HG03521 (cell line): Measurements from ENCODE around the gene CLASP1.
A peak's percentile ranks its signal among the peaks of the same experiment; 100 is the strongest.
"Not testable (repeated sequence)": the region's sequence is repeated elsewhere in the genome, so short reads cannot be mapped to it uniquely, and the experiment has no call there.

Source experiments
- ATAC-seq: cut with Tn5 transposase; IDR thresholded peaks from one replicate; pipeline ENCODE4 v1.9.1; 2021; ENCODE audit warnings: mild to moderate bottlenecking, moderate library complexity; ENCODE audit not compliant: unreplicated experiment

Gene CLASP1

GRCh38 chr2:121335294-121336290 lies 313.7 kb downstream of the CLASP1 start:
- ATAC-seq, result no peak

DNA sequence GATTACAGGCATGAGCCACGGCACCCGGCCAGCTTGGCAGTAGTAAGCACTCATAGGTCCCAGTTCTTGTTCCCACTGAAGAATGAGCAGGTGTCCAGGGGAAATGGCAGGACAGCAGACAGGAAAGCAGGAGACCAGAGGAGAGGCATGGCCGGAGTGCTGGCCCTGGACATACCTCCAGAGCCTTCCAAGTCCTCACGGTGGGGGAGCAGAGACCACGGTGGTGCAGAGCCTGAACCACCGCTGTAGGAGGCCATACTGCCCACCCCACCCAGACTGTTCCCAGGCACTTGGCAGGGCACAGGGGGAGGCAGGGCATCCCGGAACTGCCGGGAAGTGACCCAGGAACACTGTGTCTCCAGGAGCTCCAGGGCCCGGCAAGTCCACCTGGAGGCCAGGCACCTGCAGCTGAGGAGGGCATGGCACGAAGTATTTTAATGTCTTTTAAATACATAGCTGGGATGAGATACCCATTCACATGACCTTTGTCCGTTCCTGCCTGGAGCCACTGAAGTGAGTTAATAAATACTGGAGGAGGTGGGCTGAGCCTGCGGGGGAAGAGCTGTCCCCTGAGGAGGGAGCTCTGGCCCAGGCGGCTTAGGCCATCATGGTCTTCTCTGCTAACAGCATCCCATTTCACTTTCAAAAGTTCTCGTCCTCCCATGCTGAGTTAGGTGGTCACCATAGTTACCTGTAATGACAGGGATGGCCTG lies 314.5 kb downstream of the CLASP1 start:
- no peak for ATAC-seq

- ATAC-seq, result no peak
Measured at GRCh38 chr2:121333834-121334558, 315.3 kb downstream of the CLASP1 start.

GRCh38 chr2:121333231-121333630 lies 316.0 kb downstream of the CLASP1 start:
- ATAC-seq, result no peak

DNA sequence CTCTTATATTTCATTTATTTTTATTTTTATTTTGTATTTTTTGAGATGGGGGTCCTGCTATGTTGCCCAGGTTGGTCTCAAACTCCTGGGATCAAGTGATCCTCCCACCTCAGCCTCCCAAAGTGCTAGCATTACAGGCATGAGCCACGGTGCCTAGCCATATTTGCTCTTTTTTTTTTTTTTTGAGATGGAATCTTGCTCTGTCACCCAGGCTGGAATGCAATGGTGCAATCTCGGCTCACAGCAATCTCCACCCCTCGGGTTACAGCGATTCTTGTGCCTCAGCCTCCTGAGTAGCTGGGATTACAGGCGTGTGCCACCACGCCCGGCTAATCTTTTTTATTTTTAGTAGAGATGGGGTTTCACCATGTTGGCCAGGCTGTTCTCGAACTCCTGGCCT lies 317.9 kb downstream of the CLASP1 start:
- not testable (repeated sequence) for ATAC-seq

- ATAC-seq, result no peak
Measured at GRCh38 chr2:121330921-121331320, 318.3 kb downstream of the CLASP1 start.

GRCh38 chr2:121329786-121330185 lies 319.5 kb downstream of the CLASP1 start:
- ATAC-seq, result no peak

DNA sequence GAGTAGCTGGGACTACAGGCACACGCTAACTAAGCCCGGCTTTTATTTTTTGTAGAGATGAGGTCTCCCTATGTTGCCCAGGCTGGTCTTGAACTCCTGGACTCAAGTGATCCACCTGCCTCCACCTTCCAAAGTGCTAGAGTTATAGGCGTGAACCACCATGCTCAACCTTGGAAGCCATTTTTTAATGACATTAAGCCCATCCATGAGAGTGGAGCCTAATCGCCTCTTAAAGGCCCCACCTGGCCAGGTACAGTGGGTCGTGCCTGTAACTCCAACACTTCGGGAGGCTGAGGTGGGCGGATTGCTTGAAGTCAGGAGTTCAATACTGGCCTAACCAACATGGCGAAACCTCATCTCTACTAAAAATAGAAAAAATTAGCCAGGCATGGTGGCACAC lies 322.6 kb downstream of the CLASP1 start:
- ATAC-seq, result no peak

GRCh38 chr2:121324601-121325000 lies 324.7 kb downstream of the CLASP1 start:
- ATAC-seq, result no peak

DNA sequence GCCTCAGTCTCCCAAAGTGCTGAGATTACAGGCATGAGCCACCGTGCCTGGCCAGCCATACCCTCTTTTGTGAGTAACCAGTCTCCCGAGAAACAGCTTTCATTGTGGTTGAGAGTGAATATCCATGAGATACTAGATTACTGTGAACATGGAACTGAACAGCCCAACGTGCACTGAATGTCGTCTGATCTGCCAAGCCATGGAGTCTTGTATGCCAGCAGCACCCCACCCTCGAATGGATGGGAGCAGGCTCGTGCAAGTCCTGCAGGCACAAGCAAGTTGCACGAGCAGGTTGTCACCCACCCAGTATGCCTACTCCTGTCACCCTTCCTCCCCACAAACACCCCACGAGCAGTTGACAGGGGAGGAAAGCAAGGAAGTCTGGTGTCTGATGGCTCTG lies 327.8 kb downstream of the CLASP1 start:
- ATAC-seq, result no peak

DNA sequence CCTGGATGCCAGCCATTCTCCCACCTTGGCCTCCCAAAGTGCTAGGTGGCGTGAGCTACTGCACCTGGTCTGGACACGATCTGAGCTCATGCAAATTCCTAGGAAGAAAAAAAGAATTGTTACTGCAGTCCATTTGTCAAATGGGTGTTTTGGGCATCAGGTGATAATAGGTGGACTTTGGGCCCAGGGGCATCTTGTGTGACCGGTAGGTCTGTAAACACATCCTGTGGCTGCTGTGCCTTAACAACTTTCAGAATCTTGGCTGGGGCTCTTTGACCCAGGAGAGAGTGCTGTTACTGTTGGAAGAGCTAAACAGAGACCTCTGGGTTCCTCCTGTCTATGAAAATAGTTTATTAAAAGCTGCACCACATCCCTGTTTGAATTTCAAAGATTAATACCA lies 329.3 kb downstream of the CLASP1 start:
- ATAC-seq, result no peak

DNA sequence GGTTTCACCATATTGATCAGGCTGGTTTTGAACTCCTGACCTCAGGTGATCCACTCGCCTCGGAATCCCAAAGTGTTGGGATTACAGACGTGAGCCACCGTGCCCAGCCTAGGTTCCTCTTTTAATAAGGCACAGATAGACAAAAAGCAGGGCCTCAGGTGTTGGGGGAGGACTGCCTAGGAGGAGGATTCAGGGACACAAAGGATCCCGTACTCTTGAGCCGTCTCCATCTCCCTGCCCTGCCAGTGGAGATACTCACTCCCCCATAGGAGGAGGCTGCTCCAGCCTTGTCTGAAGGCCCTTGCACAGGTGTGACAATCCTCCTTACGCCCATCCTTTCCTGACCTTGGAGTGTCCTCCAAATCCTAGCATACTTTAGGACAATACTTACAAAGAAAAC lies 332.3 kb downstream of the CLASP1 start:
- ATAC-seq, result no peak

GRCh38 chr2:121313701-121314100 lies 335.6 kb downstream of the CLASP1 start:
- not testable (repeated sequence) for ATAC-seq

- ATAC-seq, result peak; percentile 93
Measured at GRCh38 chr2:121309801-121310200, 339.5 kb downstream of the CLASP1 start.

- no peak for ATAC-seq
Measured at GRCh38 chr2:121309323-121309722, 339.9 kb downstream of the CLASP1 start.

DNA sequence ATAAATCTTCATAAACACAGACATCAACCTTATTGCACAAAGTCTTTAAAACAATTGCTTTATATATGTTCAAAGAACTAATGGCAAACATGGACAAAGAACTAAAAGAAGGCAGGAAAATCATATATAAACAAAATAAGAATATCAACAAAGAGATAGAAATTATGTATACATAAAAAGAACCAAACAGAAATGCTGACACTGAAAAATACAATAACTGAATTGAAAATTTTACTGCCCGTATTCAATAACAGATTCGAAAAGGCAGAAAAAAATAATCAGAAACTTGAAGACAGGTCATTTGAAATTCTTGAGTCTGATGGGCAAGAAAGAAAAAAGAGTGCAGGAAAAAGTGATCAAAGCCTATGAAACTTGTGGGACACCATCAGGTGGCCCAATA lies 342.2 kb downstream of the CLASP1 start:
- ATAC-seq, result no peak

DNA sequence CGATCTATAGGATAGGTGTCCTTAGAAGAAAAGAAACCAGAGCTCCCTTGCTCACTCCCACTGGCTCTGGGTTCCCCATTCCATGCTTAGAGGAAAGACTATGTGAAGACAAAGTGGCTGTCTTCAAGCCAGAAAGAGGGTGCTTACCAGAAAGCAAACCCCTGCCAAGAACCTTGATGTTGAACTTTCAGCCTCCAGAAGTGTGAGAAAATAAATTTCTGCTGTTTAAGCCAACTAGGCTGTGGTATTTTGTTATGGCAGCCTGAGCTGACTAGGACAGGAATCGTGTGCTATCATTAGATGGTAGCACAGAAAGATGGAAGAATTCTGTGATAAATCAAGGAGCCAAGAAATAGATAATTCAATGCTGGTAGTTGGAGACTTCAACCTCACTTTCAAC lies 344.3 kb downstream of the CLASP1 start:
- ATAC-seq, result no peak

- no peak for ATAC-seq
Measured at GRCh38 chr2:121303531-121304263, 345.6 kb downstream of the CLASP1 start.

DNA sequence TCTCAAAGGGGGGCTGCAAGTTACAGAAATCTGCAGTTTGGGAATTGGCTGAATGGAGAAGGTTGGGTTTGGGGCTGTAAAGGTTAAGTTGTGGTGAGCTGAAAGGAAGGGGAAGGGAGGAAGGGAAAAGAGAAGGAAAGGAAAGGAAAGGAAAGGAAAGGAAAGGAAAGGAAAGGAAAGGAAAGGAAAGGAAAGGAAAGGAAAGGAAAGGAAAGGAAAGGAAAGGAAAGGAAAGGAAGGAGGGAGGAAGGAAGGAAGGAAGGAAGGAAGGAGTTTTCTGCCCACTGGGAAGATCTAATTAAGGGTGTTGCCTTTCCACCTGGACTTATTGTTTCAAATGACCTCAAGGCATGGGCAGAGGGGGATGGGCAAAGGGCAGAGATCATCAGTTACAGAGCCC lies 348.1 kb downstream of the CLASP1 start:
- not testable (repeated sequence) for ATAC-seq

DNA sequence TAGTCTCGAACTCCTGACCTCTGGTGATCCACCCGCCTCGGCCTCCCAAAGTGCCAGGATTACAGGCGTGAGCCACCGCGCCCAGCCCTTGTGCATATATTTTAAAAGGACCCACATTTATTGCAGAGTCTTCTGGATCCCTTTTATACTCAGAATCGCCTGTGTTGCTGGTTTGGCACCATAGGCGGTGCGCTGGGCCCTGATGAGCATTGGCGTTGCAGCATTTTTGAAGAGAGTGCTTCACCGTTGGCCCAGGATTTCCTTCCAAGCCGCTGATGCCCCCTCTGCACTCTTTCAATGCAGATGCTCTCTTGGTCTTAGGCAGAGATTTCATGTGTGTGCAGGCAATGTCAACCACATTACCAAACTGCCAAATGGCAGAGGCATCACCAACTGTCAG lies 350.8 kb downstream of the CLASP1 start:
- no peak for ATAC-seq

DNA sequence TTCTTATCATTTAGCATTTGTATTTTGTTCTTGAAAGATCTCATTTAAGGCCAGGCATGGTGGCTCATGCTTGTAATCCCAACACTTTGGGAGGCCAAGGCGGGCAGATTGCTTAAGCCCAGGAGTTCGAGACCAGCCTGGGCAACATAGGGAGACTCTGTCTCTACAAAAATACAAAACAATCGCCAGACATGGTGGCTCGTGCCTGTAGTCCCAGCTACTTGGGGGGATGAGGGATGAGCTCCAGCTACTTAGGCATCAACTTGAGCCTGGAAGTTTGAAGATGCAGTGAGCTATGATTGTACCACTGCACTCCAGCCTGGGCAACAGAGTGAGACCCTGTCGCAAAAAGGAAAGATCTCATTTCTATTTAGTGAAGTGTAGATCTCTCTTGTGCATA lies 351.4 kb downstream of the CLASP1 start:
- ATAC-seq, result not testable (repeated sequence)
